Stomach smooth muscle (tissue), 2 donors: ENCODE results near the gene ARHGAP15.

Source experiments
- H3K27ac ChIP-seq: one replicate; pipeline ENCODE4 v1.7.0; 2013; ENCODE audit warnings: mild to moderate bottlenecking, low read length, inconsistent platforms
- H3K27me3 ChIP-seq, 2 donors: one replicate each; pipeline ENCODE4 v1.7.0; 2013; ENCODE audit warnings: low read length in 2 of 2; ENCODE audit not compliant: insufficient read depth in 2 of 2, control insufficient read depth in 1 of 2
- H3K36me3 ChIP-seq, 2 donors: one replicate each; pipeline ENCODE4 v1.7.0; 2013; ENCODE audit warnings: low read length in 2 of 2; ENCODE audit not compliant: control insufficient read depth in 2 of 2, insufficient read depth in 2 of 2
- H3K4me1 ChIP-seq: one replicate; pipeline ENCODE4 v1.7.0; 2013; ENCODE audit warnings: low read length; ENCODE audit not compliant: control insufficient read depth, insufficient read depth
- H3K4me3 ChIP-seq, 2 donors: one replicate each; pipeline ENCODE4 v1.7.0; 2013; ENCODE audit warnings: low read length in 2 of 2
- H3K9ac ChIP-seq, 2 donors: one replicate each; pipeline ENCODE4 v1.7.0; 2013; ENCODE audit warnings: low read length in 2 of 2, mild to moderate bottlenecking in 1 of 2
- H3K9me3 ChIP-seq, 2 donors: one replicate each; pipeline ENCODE4 v1.7.0; 2013; ENCODE audit warnings: low read length in 2 of 2; ENCODE audit not compliant: control insufficient read depth in 2 of 2
- donor health status: healthy.
- donor health status: Pancreatic carcinoma.

ARHGAP15 gene

GRCh38 chr2:143548032-143548431, 418.8 kb downstream of the ARHGAP15 start:
- Histone ChIP-seq H3K27me3 (no peaks in the 10 kb centered on the region), H3K4me3 (no peak overlapping the region), H3K4me1 (no peaks in the 10 kb centered on the region), H3K9ac (no peak overlapping the region), H3K9me3 (no peaks in the 10 kb centered on the region), H3K27ac (no peak overlapping the region), H3K36me3 (no peaks in the 10 kb centered on the region)

- no peak overlapping the region for H3K27ac ChIP-seq
- no peaks in the 10 kb centered on the region for H3K27me3 ChIP-seq
- H3K9me3 ChIP-seq: no peaks in the 10 kb centered on the region
- no peak overlapping the region for H3K4me3 ChIP-seq
- H3K4me1 ChIP-seq: no peaks in the 10 kb centered on the region
- H3K9ac ChIP-seq: no peak overlapping the region
- H3K36me3 ChIP-seq: no peaks in the 10 kb centered on the region
Observed at GRCh38 chr2:143550500-143550899, 421.3 kb downstream of the ARHGAP15 start.

- H3K9ac ChIP-seq: no peak overlapping the region
- no peak overlapping the region for H3K27ac ChIP-seq
- H3K27me3 ChIP-seq: no peaks in the 10 kb centered on the region
- no peak overlapping the region for H3K4me3 ChIP-seq
- no peaks in the 10 kb centered on the region for H3K9me3 ChIP-seq
- H3K4me1 ChIP-seq: no peaks in the 10 kb centered on the region
- no peaks in the 10 kb centered on the region for H3K36me3 ChIP-seq
Observed at GRCh38 chr2:143551971-143552650, 422.9 kb downstream of the ARHGAP15 start.

GRCh38 chr2:143553261-143553660, 424.0 kb downstream of the ARHGAP15 start:
- no peaks in the 10 kb centered on the region for H3K4me1 ChIP-seq
- H3K27ac ChIP-seq: no peak overlapping the region
- H3K9ac ChIP-seq: no peak overlapping the region
- H3K27me3 ChIP-seq: no peaks in the 10 kb centered on the region
- no peaks in the 10 kb centered on the region for H3K36me3 ChIP-seq
- H3K4me3 ChIP-seq: no peak overlapping the region
- no peaks in the 10 kb centered on the region for H3K9me3 ChIP-seq

- Histone ChIP-seq H3K36me3 (no peaks in the 10 kb centered on the region), H3K9me3 (no peaks in the 10 kb centered on the region), H3K27ac (no peak overlapping the region), H3K4me1 (no peaks in the 10 kb centered on the region), H3K27me3 (no peaks in the 10 kb centered on the region), H3K9ac (no peak overlapping the region), H3K4me3 (no peak overlapping the region)
Observed at GRCh38 chr2:143558665-143559064, 429.4 kb downstream of the ARHGAP15 start.

GRCh38 chr2:143559147-143559546, 429.9 kb downstream of the ARHGAP15 start:
- no peak overlapping the region for H3K27ac ChIP-seq
- no peak overlapping the region for H3K4me3 ChIP-seq

GRCh38 chr2:143560724-143561123, 431.5 kb downstream of the ARHGAP15 start:
- no peak overlapping the region for H3K4me3 ChIP-seq
- H3K36me3 ChIP-seq: no peaks in the 10 kb centered on the region
- H3K9me3 ChIP-seq: no peaks in the 10 kb centered on the region
- no peaks in the 10 kb centered on the region for H3K4me1 ChIP-seq
- H3K27ac ChIP-seq: no peak overlapping the region
- H3K27me3 ChIP-seq: no peaks in the 10 kb centered on the region
- no peak overlapping the region for H3K9ac ChIP-seq

More at GRCh38 chr2:143559147-143559546, 429.9 kb downstream of the ARHGAP15 start:
- no peaks in the 10 kb centered on the region for H3K9me3 ChIP-seq
- H3K27me3 ChIP-seq: no peaks in the 10 kb centered on the region
- H3K36me3 ChIP-seq: no peaks in the 10 kb centered on the region
- no peaks in the 10 kb centered on the region for H3K4me1 ChIP-seq
- no peak overlapping the region for H3K9ac ChIP-seq

GRCh38 chr2:143564419-143564818, 435.2 kb downstream of the ARHGAP15 start:
- no peak overlapping the region for H3K4me3 ChIP-seq
- H3K27ac ChIP-seq: no peak overlapping the region
- H3K27me3 ChIP-seq: no peaks in the 10 kb centered on the region
- H3K9ac ChIP-seq: no peak overlapping the region
- H3K4me1 ChIP-seq: no peaks in the 10 kb centered on the region
- H3K36me3 ChIP-seq: no peaks in the 10 kb centered on the region
- H3K9me3 ChIP-seq: no peaks in the 10 kb centered on the region

GRCh38 chr2:143571747-143572146, 442.5 kb downstream of the ARHGAP15 start:
- Histone ChIP-seq H3K27ac (no peak overlapping the region), H3K4me3 (no peak overlapping the region), H3K36me3 (no peaks in the 10 kb centered on the region)

GRCh38 chr2:143572421-143572820, 443.2 kb downstream of the ARHGAP15 start:
- H3K27ac ChIP-seq: no peak overlapping the region

More at GRCh38 chr2:143571747-143572146, 442.5 kb downstream of the ARHGAP15 start:
- H3K9ac ChIP-seq: no peak overlapping the region
- H3K9me3 ChIP-seq: no peaks in the 10 kb centered on the region
- no peaks in the 10 kb centered on the region for H3K4me1 ChIP-seq
- H3K27me3 ChIP-seq: no peaks in the 10 kb centered on the region

GRCh38 chr2:143574069-143574468, 444.9 kb downstream of the ARHGAP15 start:
- H3K4me1 ChIP-seq: no peaks in the 10 kb centered on the region
- no peak overlapping the region for H3K9ac ChIP-seq
- no peak overlapping the region for H3K27ac ChIP-seq
- H3K4me3 ChIP-seq: no peak overlapping the region
- no peaks in the 10 kb centered on the region for H3K36me3 ChIP-seq
- no peaks in the 10 kb centered on the region for H3K9me3 ChIP-seq
- no peaks in the 10 kb centered on the region for H3K27me3 ChIP-seq

More at GRCh38 chr2:143572421-143572820, 443.2 kb downstream of the ARHGAP15 start:
- no peak overlapping the region for H3K9ac ChIP-seq
- no peaks in the 10 kb centered on the region for H3K4me1 ChIP-seq
- H3K9me3 ChIP-seq: no peaks in the 10 kb centered on the region
- H3K27me3 ChIP-seq: no peaks in the 10 kb centered on the region
- no peaks in the 10 kb centered on the region for H3K36me3 ChIP-seq
- no peak overlapping the region for H3K4me3 ChIP-seq
